Nephron (organoid): ENCODE measurements around the gene IMPDH1.
A peak's percentile ranks its signal among the peaks of the same experiment; 100 is the strongest.

Source experiments
- H3K27ac Mint-ChIP-seq, 3 experiments: 2 replicates each; pipeline ENCODE4 v1.8.0; 2020; ENCODE audit warnings: mixed read lengths in 3 of 3, mild to moderate bottlenecking in 2 of 3, moderate library complexity in 1 of 3
- H3K27me3 Mint-ChIP-seq: 2 replicates; pipeline ENCODE4 v1.8.0; 2021; ENCODE audit warnings: low read depth, mild to moderate bottlenecking, moderate library complexity, mixed read lengths
- H3K36me3 Mint-ChIP-seq: 2 replicates; pipeline ENCODE4 v1.8.0; 2020; ENCODE audit warnings: low read depth, mixed read lengths
- H3K4me1 Mint-ChIP-seq: 2 replicates; pipeline ENCODE4 v1.8.0; 2020; ENCODE audit warnings: mixed read lengths
- H3K4me3 Mint-ChIP-seq, 3 experiments: 2 replicates each; pipeline ENCODE4 v1.8.0; 2020; ENCODE audit warnings: mild to moderate bottlenecking in 3 of 3, mixed read lengths in 3 of 3, moderate library complexity in 2 of 3
- H3K9me3 Mint-ChIP-seq: 2 replicates; pipeline ENCODE4 v1.8.0; 2020; ENCODE audit warnings: mixed read lengths
- CTCF ChIP-seq, 3 experiments: fragments of 200-600 bp; sonication (generic); IDR thresholded peaks; one replicate each; pipeline ENCODE4 v1.5.0; 2021; ENCODE audit warnings: antibody characterized with exemption in 3 of 3; ENCODE audit not compliant: unreplicated experiment in 3 of 3

IMPDH1 gene

DNA sequence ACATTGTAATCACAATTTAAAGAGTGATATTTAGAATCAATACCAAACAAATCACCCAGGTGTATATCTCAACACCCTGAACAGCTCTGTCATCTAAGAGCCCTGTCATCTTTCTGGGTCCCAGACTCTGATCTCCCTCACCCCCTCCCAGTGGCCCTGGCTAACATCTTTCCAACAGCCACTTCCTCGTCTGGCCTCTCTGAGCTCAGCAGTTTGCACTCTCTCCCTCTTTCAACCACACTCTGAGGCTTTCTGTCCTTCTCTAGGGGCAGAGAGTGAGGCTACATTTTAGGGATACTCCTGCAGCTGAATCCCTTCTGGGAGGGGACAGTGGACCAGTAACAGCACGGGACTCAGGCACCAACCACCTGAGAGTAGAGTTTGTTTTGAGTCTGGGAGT, 31.1 kb downstream of the IMPDH1 start:
- peaks cover 3% of the 10 kb centered on the region for H3K9me3 Mint-ChIP-seq
- H3K36me3 Mint-ChIP-seq: no peaks in the 10 kb centered on the region
- H3K27ac Mint-ChIP-seq: peak overlapping the region in 2 of 3 experiments; percentile 32 to 55
- H3K27me3 Mint-ChIP-seq: peaks cover 3% of the 10 kb centered on the region
- H3K4me3 Mint-ChIP-seq: no peak overlapping the region
- H3K4me1 Mint-ChIP-seq: peaks cover 32% of the 10 kb centered on the region
- TF ChIP-seq CTCF (IDR thresholded peaks at IDR 0.05; ENCODE audit: unreplicated experiment in 3 of 3): no peak

- no peak overlapping the region for H3K4me3 Mint-ChIP-seq
- no peak overlapping the region for H3K27ac Mint-ChIP-seq
- H3K27me3 Mint-ChIP-seq: peaks cover 3% of the 10 kb centered on the region
- peaks cover 3% of the 10 kb centered on the region for H3K9me3 Mint-ChIP-seq
- peaks cover 17% of the 10 kb centered on the region for H3K4me1 Mint-ChIP-seq
- no peak for TF ChIP-seq CTCF (IDR thresholded peaks at IDR 0.05; ENCODE audit: unreplicated experiment in 3 of 3)
- H3K36me3 Mint-ChIP-seq: no peaks in the 10 kb centered on the region
Observed at GRCh38 chr7:128376077-128376476, 33.7 kb downstream of the IMPDH1 start.

DNA sequence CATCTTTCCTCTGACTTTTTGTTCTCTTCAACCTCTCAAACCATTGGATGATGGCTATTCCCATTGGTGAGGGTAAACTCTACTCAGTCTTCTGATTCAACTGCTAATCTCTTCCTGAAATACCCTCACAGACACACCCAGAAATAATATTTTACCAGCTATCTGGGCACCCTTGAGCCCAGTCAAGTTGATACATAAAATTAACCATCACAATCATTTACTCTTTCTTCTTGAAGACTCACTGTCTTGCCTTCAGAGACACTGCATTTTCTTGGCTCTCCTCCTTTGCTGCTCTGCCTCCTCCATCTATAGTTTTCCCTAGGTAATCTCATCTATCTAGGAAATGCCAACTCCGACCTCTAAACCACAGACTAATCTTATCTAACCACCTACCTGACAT, 35.7 kb downstream of the IMPDH1 start:
- no peak for TF ChIP-seq CTCF (IDR thresholded peaks at IDR 0.05; ENCODE audit: unreplicated experiment in 3 of 3)
- H3K4me1 Mint-ChIP-seq: peaks cover 5% of the 10 kb centered on the region
- peaks cover 3% of the 10 kb centered on the region for H3K9me3 Mint-ChIP-seq
- H3K27ac Mint-ChIP-seq: no peak overlapping the region
- no peaks in the 10 kb centered on the region for H3K36me3 Mint-ChIP-seq
- no peak overlapping the region for H3K4me3 Mint-ChIP-seq
- H3K27me3 Mint-ChIP-seq: peaks cover 3% of the 10 kb centered on the region

DNA sequence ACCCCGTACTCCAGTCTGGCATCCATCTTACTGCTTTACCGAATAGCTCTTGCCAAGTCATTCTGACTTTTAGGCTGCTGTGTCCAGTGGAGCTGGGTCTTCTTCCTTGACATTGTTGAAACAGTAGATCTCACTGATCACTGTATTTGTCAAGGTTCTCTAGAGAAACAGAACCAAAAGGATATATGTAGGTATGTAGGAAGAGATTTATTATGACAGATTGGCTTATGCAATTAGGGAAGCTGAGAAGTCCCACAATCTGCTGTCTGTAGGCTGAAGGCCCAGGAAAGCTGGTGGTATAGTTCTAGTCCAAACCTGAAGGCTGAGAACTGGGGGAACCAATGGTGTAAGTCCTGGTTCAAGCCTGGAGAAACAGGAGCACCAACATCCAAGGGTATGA, 36.2 kb downstream of the IMPDH1 start:
- H3K9me3 Mint-ChIP-seq: peaks cover 3% of the 10 kb centered on the region
- TF ChIP-seq CTCF (IDR thresholded peaks at IDR 0.05; ENCODE audit: unreplicated experiment in 3 of 3): no peak
- H3K4me3 Mint-ChIP-seq: no peak overlapping the region
- H3K27ac Mint-ChIP-seq: no peak overlapping the region
- peaks cover under 1% of the 10 kb centered on the region for H3K4me1 Mint-ChIP-seq
- peaks cover 5% of the 10 kb centered on the region for H3K27me3 Mint-ChIP-seq
- H3K36me3 Mint-ChIP-seq: no peaks in the 10 kb centered on the region

DNA sequence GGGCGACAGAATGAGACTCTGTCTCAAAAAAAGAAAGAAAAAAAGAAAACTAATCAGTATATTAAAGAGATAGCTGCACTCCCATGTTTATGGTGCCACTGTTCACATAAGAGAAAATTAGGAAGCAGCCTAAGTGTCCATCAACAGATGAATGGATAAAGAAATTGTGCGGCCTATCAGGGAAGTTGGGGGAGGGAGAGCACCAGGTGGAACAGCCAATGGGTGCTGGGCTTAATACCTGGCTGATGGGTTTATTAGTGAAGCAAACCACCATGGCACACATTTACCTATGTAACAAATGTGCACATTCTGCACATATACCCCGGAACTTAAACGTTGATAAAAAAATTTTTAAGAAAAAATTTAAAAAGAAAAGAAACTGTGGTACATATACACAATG, 39.3 kb downstream of the IMPDH1 start:
- H3K9me3 Mint-ChIP-seq: peaks cover 3% of the 10 kb centered on the region
- no peak for TF ChIP-seq CTCF (IDR thresholded peaks at IDR 0.05; ENCODE audit: unreplicated experiment in 3 of 3)
- H3K27ac Mint-ChIP-seq: no peak overlapping the region
- H3K4me3 Mint-ChIP-seq: no peak overlapping the region
- peaks cover 14% of the 10 kb centered on the region for H3K4me1 Mint-ChIP-seq
- H3K36me3 Mint-ChIP-seq: no peaks in the 10 kb centered on the region
- H3K27me3 Mint-ChIP-seq: peaks cover 27% of the 10 kb centered on the region

DNA sequence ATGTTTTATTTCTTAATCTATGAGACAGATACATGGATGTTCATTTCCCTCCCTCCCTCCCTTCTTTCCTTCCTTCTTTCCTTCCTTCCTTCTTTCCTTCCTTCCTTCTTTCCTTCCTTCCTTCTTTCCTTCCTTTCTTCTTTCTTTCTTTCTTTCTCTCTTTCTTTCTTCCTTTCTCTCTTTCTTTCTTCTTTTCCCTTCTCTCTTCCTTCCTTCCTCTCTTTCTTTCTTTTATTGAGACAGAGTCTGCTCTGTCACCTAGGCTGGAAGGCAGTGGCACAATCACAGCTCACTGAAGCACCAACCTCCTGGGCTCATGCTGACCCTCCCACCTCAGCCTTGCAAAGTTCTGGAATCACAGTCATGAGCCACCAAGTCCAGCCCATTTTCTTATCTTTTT, 42.8 kb downstream of the IMPDH1 start:
- H3K4me1 Mint-ChIP-seq: peaks cover 23% of the 10 kb centered on the region
- H3K36me3 Mint-ChIP-seq: no peaks in the 10 kb centered on the region
- H3K27me3 Mint-ChIP-seq: peaks cover 62% of the 10 kb centered on the region
- H3K4me3 Mint-ChIP-seq: no peak overlapping the region
- H3K27ac Mint-ChIP-seq: no peak overlapping the region
- TF ChIP-seq CTCF (IDR thresholded peaks at IDR 0.05; ENCODE audit: unreplicated experiment in 3 of 3): no peak
- no peaks in the 10 kb centered on the region for H3K9me3 Mint-ChIP-seq
